ENCODE data around the gene KLHL29.

GRCh38 chr2:23420840-23421476 is 36.0 kb downstream of the KLHL29 start:
- TF ChIP-seq CTCF (IDR thresholded peaks at IDR 0.05; ENCODE audit: borderline replicate concordance, extremely low read depth, low read length, poor library complexity, severe bottlenecking) (no peak), EZH2 (IDR thresholded peaks at IDR 0.05; ENCODE audit: borderline replicate concordance, low read depth, low read length, severe bottlenecking) (no peak)

Measured in DND-41 (cell line).